Neural progenitor cell (in vitro differentiated cells): ENCODE data around the gene NBEA. TPM values are rescaled to one million over a fixed set of nuclear protein-coding genes. Genes with fewer than 3 reads are reported as not detected.

Source experiments
- DNase-seq: peaks from one replicate; pipeline ENCODE4 v3.0.0-alpha.2; 2016; ENCODE audit warnings: low spot score
- H2AFZ ChIP-seq: fragments of 200-600 bp; sonication (generic); replicated peaks from 2 replicates; pipeline ENCODE4 v1.6.1; 2016; ENCODE audit warnings: antibody characterized with exemption
- H3F3A ChIP-seq: fragments of 200-600 bp; sonication (generic); 2 replicates; pipeline ENCODE4 v1.6.1; 2016; ENCODE audit warnings: antibody characterized with exemption, low read depth
- H3K27ac ChIP-seq: fragments of 200-600 bp; sonication (generic); 2 replicates; pipeline ENCODE4 v1.5.1; 2016; ENCODE audit warnings: mild to moderate bottlenecking
- H3K27me3 ChIP-seq: fragments of 200-600 bp; sonication (generic); 2 replicates; pipeline ENCODE4 v1.6.1; 2016; ENCODE audit warnings: mild to moderate bottlenecking, moderate library complexity
- H3K36me3 ChIP-seq: fragments of 200-600 bp; sonication (generic); 2 replicates; pipeline ENCODE4 v1.5.1; 2016
- H3K4me1 ChIP-seq: fragments of 200-600 bp; sonication (generic); 2 replicates; pipeline ENCODE4 v1.6.1; 2016; ENCODE audit warnings: mixed run types
- H3K4me2 ChIP-seq: fragments of 200-600 bp; sonication (generic); 2 replicates; pipeline ENCODE4 v1.6.1; 2016
- H3K4me3 ChIP-seq: fragments of 200-600 bp; sonication (generic); 2 replicates; pipeline ENCODE4 v1.5.1; 2016
- H3K79me2 ChIP-seq: fragments of 200-600 bp; sonication (generic); 2 replicates; pipeline ENCODE4 v1.6.1; 2016; ENCODE audit warnings: low read depth
- H3K9ac ChIP-seq: fragments of 200-600 bp; sonication (generic); 2 replicates; pipeline ENCODE4 v1.6.1; 2016
- H3K9me3 ChIP-seq: fragments of 200-600 bp; sonication (generic); 2 replicates; pipeline ENCODE4 v1.5.1; 2016; ENCODE audit warnings: low read depth
- H4K20me1 ChIP-seq: fragments of 200-600 bp; sonication (generic); 2 replicates; pipeline ENCODE4 v1.6.1; 2016; ENCODE audit warnings: low read depth
- H3K27ac Mint-ChIP-seq: 3 replicates; pipeline ENCODE4 v1.8.0; 2021; ENCODE audit warnings: mixed read lengths
- H3K27me3 Mint-ChIP-seq: 2 replicates; pipeline ENCODE4 v1.8.0; 2022; ENCODE audit warnings: low read depth, mild to moderate bottlenecking, inconsistent platforms, moderate library complexity, mixed read lengths; ENCODE audit not compliant: insufficient read depth
- H3K36me3 Mint-ChIP-seq: 3 replicates; pipeline ENCODE4 v1.8.0; 2021; ENCODE audit warnings: mixed read lengths
- H3K4me1 Mint-ChIP-seq: 3 replicates; pipeline ENCODE4 v1.8.0; 2021; ENCODE audit warnings: mixed read lengths
- H3K4me3 Mint-ChIP-seq: 3 replicates; pipeline ENCODE4 v1.8.0; 2021; ENCODE audit warnings: mild to moderate bottlenecking, moderate library complexity, mixed read lengths
- H3K9me3 Mint-ChIP-seq: 3 replicates; pipeline ENCODE4 v1.8.0; 2020; ENCODE audit warnings: mixed read lengths
- EZH2 ChIP-seq: fragments of 200-600 bp; sonication (generic); IDR thresholded peaks from 2 replicates; pipeline ENCODE4 v1.6.1; 2017; ENCODE audit warnings: antibody characterized with exemption, mild to moderate bottlenecking, moderate library complexity
- EZH2phosphoT487 ChIP-seq: fragments of 200-600 bp; sonication (generic); IDR thresholded peaks from 2 replicates; pipeline ENCODE4 v1.6.1; 2017; ENCODE audit warnings: antibody characterized with exemption
- total RNA-seq: library from RNA; depleted of rRNA; stranded (reverse); fragments of >200 nt; gene quantifications from 2 replicates; pipeline ENCODE4 v1.2.3, GENCODE V29; 2015; ENCODE audit warnings: low replicate concordance
- TF ChIP-seq, protein P1 (sequence below): fragments of 200-600 bp; sonication (generic); IDR thresholded peaks from 2 replicates; pipeline ENCODE4 v1.5.1; 2017; ENCODE audit warnings: antibody characterized with exemption, mild to moderate bottlenecking

NBEA gene
- total RNA-seq, 1 donor from 2014 or later: 31.0 TPM

- peaks cover 4% of the 10 kb centered on the region for H3K27me3 Mint-ChIP-seq
- H3K9me3 ChIP-seq: no peaks in the 10 kb centered on the region
- no peaks in the 10 kb centered on the region for H3K36me3 ChIP-seq
- no peaks in the 10 kb centered on the region for H3F3A ChIP-seq
- H3K4me1 Mint-ChIP-seq: peaks cover 3% of the 10 kb centered on the region
- H3K9me3 Mint-ChIP-seq: no peaks in the 10 kb centered on the region
- no peak overlapping the region for H3K27ac Mint-ChIP-seq
- H3K27ac ChIP-seq: no peak overlapping the region
- H2AFZ ChIP-seq: no peak overlapping the region
- TF ChIP-seq, protein P1, sequence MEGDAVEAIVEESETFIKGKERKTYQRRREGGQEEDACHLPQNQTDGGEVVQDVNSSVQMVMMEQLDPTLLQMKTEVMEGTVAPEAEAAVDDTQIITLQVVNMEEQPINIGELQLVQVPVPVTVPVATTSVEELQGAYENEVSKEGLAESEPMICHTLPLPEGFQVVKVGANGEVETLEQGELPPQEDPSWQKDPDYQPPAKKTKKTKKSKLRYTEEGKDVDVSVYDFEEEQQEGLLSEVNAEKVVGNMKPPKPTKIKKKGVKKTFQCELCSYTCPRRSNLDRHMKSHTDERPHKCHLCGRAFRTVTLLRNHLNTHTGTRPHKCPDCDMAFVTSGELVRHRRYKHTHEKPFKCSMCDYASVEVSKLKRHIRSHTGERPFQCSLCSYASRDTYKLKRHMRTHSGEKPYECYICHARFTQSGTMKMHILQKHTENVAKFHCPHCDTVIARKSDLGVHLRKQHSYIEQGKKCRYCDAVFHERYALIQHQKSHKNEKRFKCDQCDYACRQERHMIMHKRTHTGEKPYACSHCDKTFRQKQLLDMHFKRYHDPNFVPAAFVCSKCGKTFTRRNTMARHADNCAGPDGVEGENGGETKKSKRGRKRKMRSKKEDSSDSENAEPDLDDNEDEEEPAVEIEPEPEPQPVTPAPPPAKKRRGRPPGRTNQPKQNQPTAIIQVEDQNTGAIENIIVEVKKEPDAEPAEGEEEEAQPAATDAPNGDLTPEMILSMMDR: no peak
- TF ChIP-seq EZH2phosphoT487 (no peak), EZH2 (no peak)
- no peaks in the 10 kb centered on the region for H3K79me2 ChIP-seq
- H3K4me3 Mint-ChIP-seq: no peak overlapping the region
- no peak overlapping the region for H3K9ac ChIP-seq
- no peak for DNase-seq
- H3K4me3 ChIP-seq: no peak overlapping the region
- H4K20me1 ChIP-seq: no peaks in the 10 kb centered on the region
- H3K4me1 ChIP-seq: no peaks in the 10 kb centered on the region
- H3K27me3 ChIP-seq: no peaks in the 10 kb centered on the region
- H3K4me2 ChIP-seq: no peak overlapping the region
- H3K36me3 Mint-ChIP-seq: no peaks in the 10 kb centered on the region
Observed at GRCh38 chr13:35629026-35629425, 687.0 kb downstream of the NBEA start.

DNA sequence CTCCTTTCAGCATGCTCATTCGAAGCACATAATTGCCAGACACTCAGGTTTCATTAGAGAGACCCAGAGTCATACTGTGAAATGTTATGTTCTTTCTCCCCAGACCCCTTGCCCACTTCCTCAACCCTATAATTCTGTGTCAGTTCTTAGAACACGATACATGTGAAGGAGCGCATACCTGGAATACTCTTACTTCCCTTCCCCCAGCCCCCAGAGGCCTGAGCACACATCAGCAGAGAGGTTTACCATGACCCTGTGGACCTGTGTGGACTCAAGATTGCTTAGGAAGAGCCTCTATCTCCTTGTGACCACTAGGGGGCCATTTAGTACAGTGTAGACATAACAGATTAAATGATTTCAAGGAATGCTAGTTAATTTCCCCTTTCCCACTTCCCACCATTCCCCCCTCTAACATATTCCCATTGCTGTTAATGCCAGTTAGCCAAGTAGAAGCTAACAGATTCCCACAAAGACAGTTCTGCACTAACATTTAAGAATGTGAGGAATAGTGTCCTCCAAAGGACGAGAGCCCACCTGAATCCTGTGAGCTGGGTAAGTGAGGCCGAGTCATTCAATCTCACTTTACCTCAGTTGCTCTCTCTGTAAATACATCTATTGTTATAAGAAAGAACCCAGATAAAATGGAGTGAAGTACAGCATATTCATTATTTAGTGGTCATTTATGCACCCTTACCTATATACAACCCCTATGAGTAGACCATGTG, 688.6 kb downstream of the NBEA start:
- H3K36me3 Mint-ChIP-seq: no peaks in the 10 kb centered on the region
- H3K4me3 ChIP-seq: no peak overlapping the region
- no peaks in the 10 kb centered on the region for H3K27me3 ChIP-seq
- peak; percentile 83 for DNase-seq
- H3K4me3 Mint-ChIP-seq: no peak overlapping the region
- no peaks in the 10 kb centered on the region for H3K9me3 ChIP-seq
- TF ChIP-seq, protein P1: peak; percentile 90
- TF ChIP-seq EZH2: no peak
- H3K27ac ChIP-seq: no peak overlapping the region
- H3K4me2 ChIP-seq: no peak overlapping the region
- H3K36me3 ChIP-seq: no peaks in the 10 kb centered on the region
- no peaks in the 10 kb centered on the region for H3K4me1 ChIP-seq
- H2AFZ ChIP-seq: no peak overlapping the region
- H3F3A ChIP-seq: no peaks in the 10 kb centered on the region
- no peaks in the 10 kb centered on the region for H3K9me3 Mint-ChIP-seq
- peaks cover 4% of the 10 kb centered on the region for H3K27me3 Mint-ChIP-seq
- no peak overlapping the region for H3K9ac ChIP-seq
- H3K79me2 ChIP-seq: no peaks in the 10 kb centered on the region
- H4K20me1 ChIP-seq: no peaks in the 10 kb centered on the region
- H3K27ac Mint-ChIP-seq: no peak overlapping the region
- H3K4me1 Mint-ChIP-seq: peaks cover 2% of the 10 kb centered on the region

DNA sequence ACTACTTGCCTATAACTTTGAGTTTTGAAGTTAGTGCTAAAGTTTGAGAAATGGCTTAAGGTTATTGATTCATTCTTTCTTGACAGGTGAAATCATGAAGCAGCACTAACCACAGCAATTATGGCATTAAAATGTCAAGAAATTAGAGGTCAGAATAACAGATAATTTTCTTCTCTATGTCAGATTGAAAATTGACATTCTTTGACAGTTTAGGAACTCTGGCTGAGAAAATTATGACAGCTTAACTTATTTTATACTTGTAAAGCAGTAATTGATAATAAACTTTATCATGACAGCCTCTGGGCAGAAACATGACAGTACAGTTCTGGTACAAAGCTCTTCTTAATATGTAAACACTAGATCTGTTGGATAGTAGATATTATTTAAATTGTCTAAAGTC, 689.6 kb downstream of the NBEA start:
- Mint-ChIP-seq H3K4me1 (no peaks in the 10 kb centered on the region), H3K36me3 (no peaks in the 10 kb centered on the region), H3K27me3 (peaks cover 6% of the 10 kb centered on the region), H3K27ac (no peak overlapping the region), H3K4me3 (no peak overlapping the region), H3K9me3 (no peaks in the 10 kb centered on the region)
- Histone ChIP-seq H2AFZ (no peak overlapping the region), H3K4me1 (no peaks in the 10 kb centered on the region), H3K79me2 (no peaks in the 10 kb centered on the region), H3K9me3 (no peaks in the 10 kb centered on the region), H3K9ac (no peak overlapping the region), H4K20me1 (no peaks in the 10 kb centered on the region), H3K27ac (no peak overlapping the region), H3K36me3 (no peaks in the 10 kb centered on the region), H3K27me3 (no peaks in the 10 kb centered on the region), H3F3A (no peaks in the 10 kb centered on the region), H3K4me3 (no peak overlapping the region), H3K4me2 (no peak overlapping the region)
- TF ChIP-seq EZH2 (no peak), EZH2phosphoT487 (no peak)
- TF ChIP-seq, protein P1: no peak
- no peak for DNase-seq
